NCI-H2227 treated with DMSO at 0.1 percent for 48 hours (cell line): Measurements from ENCODE around the gene FREY1.
A peak's percentile ranks its signal among the peaks of the same experiment; 100 is the strongest.
"Not testable (repeated sequence)": the region's sequence is repeated elsewhere in the genome, so short reads cannot be mapped to it uniquely, and the experiment has no call there.

Experiments used
- DNase-seq: peaks from one replicate; lab custom pipeline; 2025; lab: John Stamatoyannopoulos, UW

FREY1 gene

GRCh38 chr11:45913942-45914635 is 7.0 kb upstream of the FREY1 start:
- no peak for DNase-seq

- no peak for DNase-seq
Measured at GRCh38 chr11:45913514-45913913, 6.4 kb upstream of the FREY1 start.

GRCh38 chr11:45910623-45911022 is 3.6 kb upstream of the FREY1 start:
- DNase-seq: no peak

- DNase-seq: no peak
Measured at GRCh38 chr11:45909594-45910475, 2.8 kb upstream of the FREY1 start.

GRCh38 chr11:45907911-45908370 is 870 bp upstream of the FREY1 start:
- DNase-seq: no peak

GRCh38 chr11:45906096-45906682 is 882 bp downstream of the FREY1 start:
- no peak for DNase-seq

DNA sequence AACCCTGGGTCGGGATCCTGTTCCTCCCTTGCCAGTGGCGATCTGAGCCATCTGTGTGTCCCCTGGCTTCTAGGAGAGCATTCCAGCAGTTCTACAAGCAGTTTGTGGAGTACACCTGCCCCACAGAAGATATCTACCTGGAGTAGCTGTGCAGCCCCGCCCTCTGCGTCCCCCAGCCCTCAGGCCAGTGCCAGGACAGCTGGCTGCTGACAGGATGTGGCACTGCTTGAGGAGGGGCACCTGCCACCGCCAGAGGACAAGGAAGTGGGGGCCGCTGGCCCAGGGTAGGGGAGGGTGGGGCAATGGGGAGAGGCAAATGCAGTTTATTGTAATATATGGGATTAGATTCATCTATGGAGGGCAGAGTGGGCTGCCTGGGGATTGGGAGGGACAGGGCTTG is 1.5 kb downstream of the FREY1 start:
- DNase-seq: not testable (repeated sequence)

- no peak for DNase-seq
Measured at GRCh38 chr11:45905095-45905494, 2.0 kb downstream of the FREY1 start.

DNA sequence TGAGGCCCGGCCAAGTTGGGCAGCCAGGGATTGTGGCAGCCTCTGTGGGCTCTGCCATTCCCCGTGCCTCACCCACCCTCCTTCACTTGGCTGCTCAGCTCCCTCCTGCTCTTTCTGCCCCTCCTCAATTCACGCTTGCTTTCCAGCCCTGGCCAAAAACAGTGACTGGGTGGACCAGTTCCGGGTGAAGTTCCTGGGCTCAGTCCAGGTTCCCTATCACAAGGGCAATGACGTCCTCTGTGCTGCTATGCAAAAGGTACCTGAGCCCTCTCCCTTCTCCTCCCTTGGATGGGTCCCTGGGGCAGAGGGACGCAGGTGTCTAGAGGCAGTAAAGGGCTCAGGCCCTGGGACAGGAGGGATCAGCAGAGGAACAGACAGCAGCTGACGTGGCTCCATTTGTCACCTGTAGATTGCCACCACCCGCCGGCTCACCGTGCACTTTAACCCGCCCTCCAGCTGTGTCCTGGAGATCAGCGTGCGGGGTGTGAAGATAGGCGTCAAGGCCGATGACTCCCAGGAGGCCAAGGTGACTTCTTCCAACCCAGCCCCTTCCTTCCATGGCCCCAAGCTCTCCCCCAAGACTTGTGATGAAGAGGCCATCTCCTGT is 2.7 kb downstream of the FREY1 start:
- DNase-seq: no peak

DNA sequence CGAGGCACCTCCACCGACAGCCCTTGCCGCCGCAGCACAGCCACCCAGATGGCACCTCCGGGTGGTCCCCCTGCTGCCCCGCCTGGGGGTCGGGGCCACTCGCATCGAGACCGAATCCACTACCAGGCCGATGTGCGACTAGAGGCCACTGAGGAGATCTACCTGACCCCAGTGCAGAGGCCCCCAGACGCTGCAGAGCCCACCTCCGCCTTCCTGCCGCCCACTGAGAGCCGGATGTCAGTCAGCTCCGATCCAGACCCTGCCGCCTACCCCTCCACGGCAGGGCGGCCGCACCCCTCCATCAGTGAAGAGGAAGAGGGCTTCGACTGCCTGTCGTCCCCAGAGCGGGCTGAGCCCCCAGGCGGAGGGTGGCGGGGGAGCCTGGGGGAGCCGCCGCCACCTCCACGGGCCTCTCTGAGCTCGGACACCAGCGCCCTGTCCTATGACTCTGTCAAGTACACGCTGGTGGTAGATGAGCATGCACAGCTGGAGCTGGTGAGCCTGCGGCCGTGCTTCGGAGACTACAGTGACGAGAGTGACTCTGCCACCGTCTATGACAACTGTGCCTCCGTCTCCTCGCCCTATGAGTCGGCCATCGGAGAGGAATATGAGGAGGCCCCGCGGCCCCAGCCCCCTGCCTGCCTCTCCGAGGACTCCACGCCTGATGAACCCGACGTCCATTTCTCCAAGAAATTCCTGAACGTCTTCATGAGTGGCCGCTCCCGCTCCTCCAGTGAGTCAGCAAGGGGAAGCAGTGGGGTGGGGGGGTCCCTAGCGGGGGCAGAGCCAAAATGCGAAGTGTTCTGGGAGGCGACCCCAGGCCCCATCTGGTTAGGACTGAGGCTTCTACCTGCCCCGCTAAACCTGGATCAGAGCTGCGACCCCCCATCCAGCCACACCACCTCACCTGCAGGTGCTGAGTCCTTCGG is 4.4 kb downstream of the FREY1 start:
- DNase-seq: no peak

GRCh38 chr11:45901626-45902025 is 5.4 kb downstream of the FREY1 start:
- no peak for DNase-seq

- DNase-seq: no peak
Measured at GRCh38 chr11:45900916-45901617, 6.0 kb downstream of the FREY1 start.

DNA sequence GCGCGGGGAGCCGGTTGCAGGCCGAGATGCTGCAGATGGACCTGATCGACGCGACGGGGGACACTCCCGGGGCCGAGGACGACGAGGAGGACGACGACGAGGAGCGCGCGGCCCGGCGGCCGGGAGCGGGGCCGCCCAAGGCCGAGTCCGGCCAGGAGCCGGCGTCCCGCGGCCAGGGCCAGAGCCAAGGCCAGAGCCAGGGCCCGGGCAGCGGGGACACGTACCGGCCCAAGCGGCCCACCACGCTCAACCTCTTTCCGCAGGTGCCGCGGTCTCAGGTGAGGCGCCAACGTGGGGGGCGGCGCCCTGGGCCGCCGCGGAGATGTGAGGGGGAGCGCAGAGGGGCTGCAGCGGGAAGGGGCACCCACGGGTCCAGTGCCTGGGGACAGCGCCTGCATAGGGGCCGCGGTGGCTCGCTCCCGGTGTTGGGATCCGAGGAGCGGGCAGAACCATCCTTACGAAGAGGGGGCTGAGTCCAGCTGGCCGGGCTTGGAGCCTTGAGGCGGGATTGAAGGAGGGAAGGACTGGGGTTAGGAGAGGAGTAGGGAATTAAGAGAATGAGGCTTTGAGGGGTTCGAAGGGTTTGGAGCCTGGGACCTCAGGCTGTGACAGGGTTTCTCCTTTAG is 6.8 kb downstream of the FREY1 start:
- DNase-seq: not testable (repeated sequence)

- peak; percentile 81 for DNase-seq
Measured at GRCh38 chr11:45899448-45900174, 7.5 kb downstream of the FREY1 start.

GRCh38 chr11:45899086-45899447 is 8.0 kb downstream of the FREY1 start:
- no peak for DNase-seq

DNA sequence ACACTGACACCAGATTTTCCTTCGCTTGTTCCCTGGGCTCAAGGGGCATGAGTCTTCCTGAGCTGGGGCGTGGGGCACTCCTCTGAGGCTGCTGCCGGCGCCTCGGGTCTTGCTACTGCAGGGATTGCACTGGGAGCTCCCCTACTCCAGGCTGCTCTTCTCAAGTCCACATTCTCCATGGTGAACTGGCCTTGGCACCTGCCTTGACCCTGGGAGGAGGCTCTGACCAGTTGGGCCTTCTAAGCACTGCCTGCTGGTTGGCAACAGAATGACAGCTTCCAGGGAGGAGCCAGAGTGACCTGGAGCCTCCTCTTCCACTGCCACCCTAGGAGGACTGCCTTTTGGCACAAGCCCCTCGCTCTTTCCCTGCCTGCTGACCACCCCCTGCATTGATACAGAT is 9.5 kb downstream of the FREY1 start:
- DNase-seq: no peak

DNA sequence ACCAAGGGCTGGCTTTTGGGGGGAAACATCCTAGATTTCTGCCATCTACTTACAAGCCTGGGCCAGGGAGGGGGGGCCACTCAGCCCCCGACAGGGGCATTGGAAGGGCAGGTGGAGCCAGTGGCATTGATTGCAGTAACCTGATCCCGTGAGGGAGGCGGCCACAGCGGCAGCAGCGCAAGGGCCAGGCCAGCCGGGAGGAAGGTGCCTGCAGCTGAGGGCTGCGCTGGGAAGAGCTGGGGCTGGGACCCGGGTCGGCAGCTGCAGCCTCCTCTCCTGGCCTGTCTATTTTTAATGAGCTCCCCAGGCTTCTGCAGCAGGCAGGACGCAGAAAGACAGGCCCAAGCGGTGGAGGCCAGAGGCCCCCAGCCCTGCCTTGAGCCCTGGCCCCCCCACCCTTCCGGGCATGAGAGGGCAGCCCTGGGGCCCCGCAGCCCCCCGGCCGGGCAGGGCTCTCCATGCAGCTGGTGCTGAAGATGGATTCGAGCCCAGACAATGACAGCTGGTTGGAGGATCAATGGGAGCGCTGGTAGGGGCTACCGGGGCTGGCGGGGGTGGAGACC is 10.6 kb downstream of the FREY1 start:
- DNase-seq: peak; percentile 73

DNA sequence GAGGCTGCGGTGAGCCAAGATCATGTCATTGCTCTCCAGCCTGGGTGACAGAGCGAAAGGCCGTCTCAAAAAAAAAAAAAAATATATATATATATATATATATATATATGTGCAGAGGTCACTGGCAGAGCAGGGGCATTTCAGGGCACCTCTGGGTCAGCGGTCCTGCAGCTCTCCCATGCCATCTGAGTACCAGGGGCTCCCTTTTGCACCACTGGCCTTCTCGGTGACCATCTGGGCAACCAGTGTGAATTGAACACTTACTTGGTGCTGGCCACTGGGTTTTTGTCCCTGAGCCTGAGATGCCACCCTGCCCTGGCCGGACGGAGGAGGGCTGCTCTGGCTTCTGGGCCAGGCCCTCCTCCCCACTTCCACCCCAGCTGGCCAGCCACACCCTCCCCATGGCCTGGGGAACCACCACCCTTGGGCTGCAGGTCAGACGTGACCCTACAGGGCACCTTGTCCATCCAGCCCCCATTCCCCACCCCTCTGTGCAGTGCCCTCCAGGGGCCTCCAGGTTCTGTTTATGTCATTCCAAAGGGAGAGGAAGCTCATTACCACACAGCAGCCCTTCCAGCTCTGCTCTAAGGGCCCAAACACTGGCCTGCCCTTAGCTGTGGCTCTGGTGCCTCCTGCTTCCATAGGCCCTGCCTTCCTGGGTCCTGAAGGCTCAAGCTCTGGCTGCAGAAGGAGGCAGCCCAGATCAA is 11.4 kb downstream of the FREY1 start:
- DNase-seq: no peak
